Tibial artery (tissue), 4 donors: ENCODE results near the gene NOS3.

Source experiments
- DNase-seq, 2 donors: peaks; one replicate each; pipeline ENCODE4 v3.0.0-alpha.2; 2019
- H3K27ac ChIP-seq, 2 donors: fragments of 200-600 bp; sonication (generic) in 1 of 2; 1 replicate in 1 of 2; 2 replicates in 1 of 2; pipeline ENCODE4 v1.5.1; 2018 to 2019; ENCODE audit warnings: mild to moderate bottlenecking in 1 of 2
- H3K27me3 ChIP-seq, 2 donors: fragments of 200-600 bp; sonication (generic) in 1 of 2; one replicate each; pipeline versions ENCODE4 v1.5.1 to v1.6.0; 2016 to 2019
- H3K36me3 ChIP-seq, 3 donors: fragments of 200-600 bp; sonication (generic) in 2 of 3; one replicate each; pipeline ENCODE4 v1.5.1; 2016 to 2019; ENCODE audit warnings: mild to moderate bottlenecking in 2 of 3
- H3K4me1 ChIP-seq, 4 donors: fragments of 200-600 bp; sonication (generic) in 2 of 4; 1 replicate in 3 of 4; 2 replicates in 1 of 4; pipeline ENCODE4 v1.5.1; 2016 to 2019
- H3K4me3 ChIP-seq, 2 donors: fragments of 200-600 bp; sonication (generic) in 1 of 2; 1 replicate in 1 of 2; 2 replicates in 1 of 2; pipeline ENCODE4 v1.5.1; 2018 to 2019; ENCODE audit warnings: mild to moderate bottlenecking in 2 of 2
- H3K9me3 ChIP-seq, 3 donors: fragments of 200-600 bp; sonication (generic) in 1 of 3; one replicate each; pipeline ENCODE4 v1.5.1; 2016 to 2019
- intact Hi-C: fragments of 100-400 bp; cut with DNase I; formaldehyde crosslinking; loops from one replicate; pipeline ENCODE4 v1.15.0; 2023; ENCODE audit warnings: low total_unique reads
- TF ChIP-seq, protein P1 (sequence below), 2 experiments: fragments of 200-600 bp in 1 of 2; fragments of 450-650 bp in 1 of 2; IDR thresholded peaks; one replicate each; pipeline ENCODE4 v1.5.1; 2017 to 2019; ENCODE audit warnings: antibody characterized with exemption in 2 of 2, mild to moderate bottlenecking in 1 of 2, moderate library complexity in 1 of 2

The NOS3 gene

GRCh38 chr7:151007469-151007898 lies 16.7 kb downstream of the NOS3 start:
- Histone ChIP-seq H3K27me3 (peaks cover 0 to 52% of the 10 kb centered on the region in 2 donors), H3K27ac (no peak overlapping the region), H3K9me3 (no peaks in the 10 kb centered on the region), H3K36me3 (no peaks in the 10 kb centered on the region), H3K4me1 (peaks cover 0 to 11% (median 0%) of the 10 kb centered on the region in 4 donors), H3K4me3 (no peak overlapping the region)
- intact Hi-C loops, result loop anchor here (5.0 kb wide), 1 partner anchor 110 kb away; no protein-coding TSS in a partner anchor
- TF ChIP-seq, protein P1, sequence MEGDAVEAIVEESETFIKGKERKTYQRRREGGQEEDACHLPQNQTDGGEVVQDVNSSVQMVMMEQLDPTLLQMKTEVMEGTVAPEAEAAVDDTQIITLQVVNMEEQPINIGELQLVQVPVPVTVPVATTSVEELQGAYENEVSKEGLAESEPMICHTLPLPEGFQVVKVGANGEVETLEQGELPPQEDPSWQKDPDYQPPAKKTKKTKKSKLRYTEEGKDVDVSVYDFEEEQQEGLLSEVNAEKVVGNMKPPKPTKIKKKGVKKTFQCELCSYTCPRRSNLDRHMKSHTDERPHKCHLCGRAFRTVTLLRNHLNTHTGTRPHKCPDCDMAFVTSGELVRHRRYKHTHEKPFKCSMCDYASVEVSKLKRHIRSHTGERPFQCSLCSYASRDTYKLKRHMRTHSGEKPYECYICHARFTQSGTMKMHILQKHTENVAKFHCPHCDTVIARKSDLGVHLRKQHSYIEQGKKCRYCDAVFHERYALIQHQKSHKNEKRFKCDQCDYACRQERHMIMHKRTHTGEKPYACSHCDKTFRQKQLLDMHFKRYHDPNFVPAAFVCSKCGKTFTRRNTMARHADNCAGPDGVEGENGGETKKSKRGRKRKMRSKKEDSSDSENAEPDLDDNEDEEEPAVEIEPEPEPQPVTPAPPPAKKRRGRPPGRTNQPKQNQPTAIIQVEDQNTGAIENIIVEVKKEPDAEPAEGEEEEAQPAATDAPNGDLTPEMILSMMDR (IDR thresholded peaks at IDR 0.05), result no peak
- DNase-seq, result peak in 1 of 2 donors; percentile 50

DNA sequence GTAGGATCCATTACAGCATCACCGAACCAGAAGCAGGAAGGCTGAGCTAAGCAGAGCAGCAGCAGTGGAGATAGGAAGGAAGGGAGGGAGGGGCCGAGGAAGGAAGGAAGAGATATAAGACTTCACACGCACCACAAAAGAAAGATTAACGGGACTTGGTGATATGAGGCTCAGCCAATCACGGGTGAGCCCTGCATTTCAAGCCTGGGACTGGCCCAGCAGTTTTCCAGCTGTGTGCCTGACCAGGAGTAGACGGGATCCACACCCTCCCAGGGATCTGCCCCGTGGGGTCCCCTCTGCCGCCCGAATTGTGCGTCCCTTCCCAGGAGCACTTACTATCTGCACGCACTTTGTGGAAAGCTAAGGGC lies 17.3 kb downstream of the NOS3 start:
- TF ChIP-seq, protein P1 (IDR thresholded peaks at IDR 0.05), result no peak
- H3K27ac ChIP-seq, result no peak overlapping the region
- peaks cover 0 to 57% of the 10 kb centered on the region in 2 donors for H3K27me3 ChIP-seq
- peaks cover 0 to 16% (median 3%) of the 10 kb centered on the region in 4 donors for H3K4me1 ChIP-seq
- no peak overlapping the region for H3K4me3 ChIP-seq
- no peak for DNase-seq
- H3K9me3 ChIP-seq, result no peaks in the 10 kb centered on the region
- intact Hi-C loops, result loop anchor here (5.0 kb wide), 1 partner anchor 111 kb away; no protein-coding TSS in a partner anchor
- H3K36me3 ChIP-seq, result no peaks in the 10 kb centered on the region

DNA sequence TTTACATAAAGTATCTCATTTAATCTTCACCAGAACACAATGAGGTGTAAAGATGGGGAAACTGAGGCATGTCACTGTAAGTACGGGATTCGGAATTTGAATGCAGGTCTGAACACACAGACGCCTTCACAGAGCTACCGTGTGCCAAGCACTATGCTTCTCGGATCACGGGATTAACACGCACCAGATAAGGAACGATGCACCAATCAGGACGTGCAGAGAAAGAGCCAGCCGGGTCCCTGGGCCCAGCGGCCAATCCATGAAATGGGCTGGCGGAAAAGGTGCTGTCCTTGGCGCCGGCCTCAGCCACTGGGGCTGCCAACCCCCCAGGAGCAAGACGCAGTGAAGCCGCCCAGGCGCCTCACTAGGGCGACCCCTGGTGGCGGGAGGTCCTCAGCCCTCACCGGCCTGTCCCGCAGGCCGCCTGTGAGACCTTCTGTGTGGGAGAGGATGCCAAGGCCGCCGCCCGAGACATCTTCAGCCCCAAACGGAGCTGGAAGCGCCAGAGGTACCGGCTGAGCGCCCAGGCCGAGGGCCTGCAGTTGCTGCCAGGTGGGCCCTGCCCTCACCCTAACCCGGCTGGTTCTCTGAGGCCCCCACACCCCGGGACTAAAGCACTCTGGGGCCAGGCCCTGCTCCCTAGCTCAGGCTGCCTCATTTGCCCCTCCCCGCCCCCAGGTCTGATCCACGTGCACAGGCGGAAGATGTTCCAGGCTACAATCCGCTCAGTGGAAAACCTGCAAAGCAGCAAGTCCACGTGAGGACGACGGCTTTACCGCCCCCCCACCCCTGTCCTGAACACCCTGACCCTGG lies 17.9 kb downstream of the NOS3 start:
- Histone ChIP-seq H3K27me3 (peaks cover 0 to 63% of the 10 kb centered on the region in 2 donors), H3K4me3 (no peak overlapping the region), H3K27ac (no peak overlapping the region), H3K4me1 (peaks cover 0 to 22% (median 9%) of the 10 kb centered on the region in 4 donors), H3K9me3 (no peaks in the 10 kb centered on the region), H3K36me3 (no peaks in the 10 kb centered on the region)
- TF ChIP-seq, protein P1 (IDR thresholded peaks at IDR 0.05), result peak; percentile 45 to 61
- no peak for DNase-seq
- intact Hi-C loops, result loop anchor here (5.0 kb wide), 1 partner anchor 111 kb away; no protein-coding TSS in a partner anchor

GRCh38 chr7:151009327-151010036 lies 18.7 kb downstream of the NOS3 start:
- TF ChIP-seq, protein P1 (IDR thresholded peaks at IDR 0.05), result no peak
- no peaks in the 10 kb centered on the region for H3K9me3 ChIP-seq
- intact Hi-C loops, result loop anchor here (5.0 to 10.0 kb wide), 2 partner anchors 105 to 112 kb away; no protein-coding TSS in a partner anchor
- peaks cover 0 to 71% of the 10 kb centered on the region in 2 donors for H3K27me3 ChIP-seq
- H3K4me1 ChIP-seq, result peaks cover 0 to 29% (median 14%) of the 10 kb centered on the region in 4 donors
- DNase-seq, result no peak
- no peaks in the 10 kb centered on the region for H3K36me3 ChIP-seq
- no peak overlapping the region for H3K27ac ChIP-seq
- no peak overlapping the region for H3K4me3 ChIP-seq

DNA sequence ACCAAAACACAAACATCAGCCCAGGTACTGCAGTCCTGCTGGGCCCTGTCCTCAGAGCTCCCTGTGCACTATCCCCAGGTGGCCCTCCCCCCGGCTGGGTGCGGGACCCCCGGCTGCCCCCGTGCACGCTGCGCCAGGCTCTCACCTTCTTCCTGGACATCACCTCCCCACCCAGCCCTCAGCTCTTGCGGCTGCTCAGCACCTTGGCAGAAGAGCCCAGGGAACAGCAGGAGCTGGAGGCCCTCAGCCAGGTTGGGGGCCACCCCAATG lies 19.2 kb downstream of the NOS3 start:
- intact Hi-C loops, result loop anchor here (10.0 kb wide), 1 partner anchor 105 kb away; no protein-coding TSS in a partner anchor
- H3K27ac ChIP-seq, result no peak overlapping the region
- H3K36me3 ChIP-seq, result no peaks in the 10 kb centered on the region
- H3K27me3 ChIP-seq, result peaks cover 0 to 76% of the 10 kb centered on the region in 2 donors
- peaks cover 0 to 29% (median 14%) of the 10 kb centered on the region in 4 donors for H3K4me1 ChIP-seq
- DNase-seq, result no peak
- no peaks in the 10 kb centered on the region for H3K9me3 ChIP-seq
- TF ChIP-seq, protein P1 (IDR thresholded peaks at IDR 0.05), result no peak
- H3K4me3 ChIP-seq, result no peak overlapping the region
